A549 (cell line): ENCODE data around the gene MTF2. TPM values are rescaled to one million over a fixed set of nuclear protein-coding genes. Genes with fewer than 3 reads are reported as not detected.
"Not testable (repeated sequence)": the region's sequence is repeated elsewhere in the genome, so short reads cannot be mapped to it uniquely, and the experiment has no call there.

Experiments
- ATAC-seq, 2 experiments: fragments of 200-7000 bp in 1 of 2; fragments of >200 bp in 1 of 2; cut with Nextera tagmentation in 1 of 2; cut with Tn5 transposase in 1 of 2; 3 replicates each; pipeline versions ENCODE4 v1.8.0 to v1.9.1; 2018 to 2020; ENCODE audit warnings: mild to moderate bottlenecking in 1 of 2, moderate library complexity in 1 of 2
- CTCF ChIA-PET: fragments of 300-600 bp; sonication (Branson Sonifier 250); formaldehyde crosslinking; extraction: SDS; loops from one replicate; lab custom pipeline; 2021; ENCODE audit warnings: antibody characterized with exemption, inconsistent platforms; lab: Yijun Ruan, JAX
- POLR2A ChIA-PET: fragments of 350-600 bp; formaldehyde crosslinking; extraction: SDS; loops from one replicate; lab custom pipeline; 2021; ENCODE audit warnings: antibody characterized with exemption, inconsistent platforms; lab: Yijun Ruan, JAX
- DNase-seq, 2 experiments: peaks; one replicate each; pipeline versions ENCODE4 v3.0.0 to v3.0.0-alpha.2; 2011 to 2016; ENCODE audit warnings: low read depth in 1 of 2, low spot score in 1 of 2
- FAIRE-seq: peaks from 2 replicates; lab custom pipeline; 2011; peaks lifted over from hg19 to GRCh38; lab: Jason Lieb, UNC
- H3K27ac ChIP-seq, 2 experiments: fragments of >200 bp; sonication (Bioruptor Twin); formaldehyde crosslinking; 3 replicates each; pipeline ENCODE4 v1.5.1; 2016 to 2017
- H3K4me1 ChIP-seq: fragments of >200 bp; sonication (Bioruptor Twin); formaldehyde crosslinking; 3 replicates; pipeline ENCODE4 v1.6.1; 2016
- H3K4me2 ChIP-seq: fragments of >200 bp; sonication (Bioruptor Twin); formaldehyde crosslinking; 3 replicates; pipeline ENCODE4 v1.6.1; 2016
- H3K4me3 ChIP-seq: fragments of >200 bp; sonication (Bioruptor Twin); formaldehyde crosslinking; 3 replicates; pipeline ENCODE4 v1.5.1; 2016
- H3K9me3 ChIP-seq: fragments of >200 bp; sonication (Bioruptor Twin); formaldehyde crosslinking; 3 replicates; pipeline ENCODE4 v1.6.1; 2016
- BHLHE40 ChIP-seq: IDR thresholded peaks from 2 replicates; pipeline ENCODE4 v1.6.1; 2012; ENCODE audit warnings: low read depth, low read length, inconsistent platforms
- CHD2 ChIP-seq: fragments of 150-350 bp; IDR thresholded peaks from 2 replicates; pipeline ENCODE4 v1.6.1; 2014; ENCODE audit warnings: low read length; ENCODE audit not compliant: partially characterized antibody
- E2F6 ChIP-seq: IDR thresholded peaks from 2 replicates; pipeline ENCODE4 v1.6.1; 2012; ENCODE audit warnings: low read depth, borderline replicate concordance
- EP300 ChIP-seq, 2 experiments: fragments of >200 bp; sonication (Bioruptor Twin); formaldehyde crosslinking; IDR thresholded peaks; 2 replicates in 1 of 2; 3 replicates in 1 of 2; pipeline ENCODE4 v1.6.1; 2016 to 2017
- FOXS1 ChIP-seq: fragments of 250-450 bp; sonication (Bioruptor Pico); IDR thresholded peaks from 2 replicates; pipeline ENCODE4 v1.5.0; 2020; ENCODE audit warnings: mild to moderate bottlenecking, moderate library complexity
- HES2 ChIP-seq: fragments of >200 bp; sonication (Bioruptor Twin); formaldehyde crosslinking; IDR thresholded peaks from 2 replicates; pipeline ENCODE4 v1.6.1; 2016
- HEYL ChIP-seq: fragments of 250-450 bp; sonication (Bioruptor Pico); IDR thresholded peaks from 2 replicates; pipeline ENCODE4 v1.8.0; 2021; ENCODE audit warnings: mild to moderate bottlenecking, moderate library complexity
- HOXB13 ChIP-seq: fragments of 250-450 bp; sonication (Bioruptor Pico); IDR thresholded peaks from 2 replicates; pipeline ENCODE4 v1.5.0; 2020; ENCODE audit warnings: low read depth, mild to moderate bottlenecking, moderate library complexity
- HOXB5 ChIP-seq: fragments of 250-450 bp; sonication (Bioruptor Pico); IDR thresholded peaks from 2 replicates; pipeline ENCODE4 v1.5.0; 2020; ENCODE audit warnings: mild to moderate bottlenecking, moderate library complexity
- JUN ChIP-seq, 2 experiments: fragments of >200 bp; sonication (Bioruptor Twin); formaldehyde crosslinking; IDR thresholded peaks; 2 replicates in 1 of 2; 3 replicates in 1 of 2; pipeline ENCODE4 v1.6.1; 2016 to 2017
- KDM5A ChIP-seq: fragments of 200-600 bp; sonication (generic); IDR thresholded peaks from 2 replicates; pipeline ENCODE4 v1.6.1; 2016; ENCODE audit warnings: antibody characterized with exemption, mild to moderate bottlenecking
- MAFK ChIP-seq: fragments of 450-650 bp; IDR thresholded peaks from 2 replicates; pipeline ENCODE4 v1.6.1; 2014; ENCODE audit not compliant: partially characterized antibody
- NFE2L2 ChIP-seq: fragments of 150-350 bp; conservative IDR thresholded peaks from 2 replicates; pipeline ENCODE4 v1.6.1; 2014; ENCODE audit warnings: low read length
- NPAS2 ChIP-seq: fragments of 250-450 bp; sonication (Bioruptor Pico); IDR thresholded peaks from 2 replicates; pipeline ENCODE4 v1.8.0; 2022; ENCODE audit warnings: mild to moderate bottlenecking, moderate library complexity, borderline replicate concordance
- NR3C1 ChIP-seq: fragments of >200 bp; sonication (Bioruptor Twin); formaldehyde crosslinking; IDR thresholded peaks from 3 replicates; pipeline ENCODE4 v1.6.1; 2017
- PBX3 ChIP-seq: IDR thresholded peaks from 2 replicates; pipeline ENCODE4 v1.6.1; 2012
- POLR2AphosphoS2 ChIP-seq: conservative IDR thresholded peaks from 2 replicates; pipeline ENCODE4 v1.6.1; 2012; ENCODE audit warnings: low read length, improper control_type of control experiment, inconsistent platforms
- RAD21 ChIP-seq, 2 experiments: fragments of >200 bp in 1 of 2; sonication (Bioruptor Twin) in 1 of 2; formaldehyde crosslinking in 1 of 2; IDR thresholded peaks in 1 of 2; conservative IDR thresholded peaks in 1 of 2; 2 replicates in 1 of 2; 3 replicates in 1 of 2; pipeline ENCODE4 v1.6.1; 2012 to 2018; ENCODE audit warnings: inconsistent platforms in 1 of 2
- RARB ChIP-seq: fragments of 250-450 bp; sonication (Bioruptor Pico); IDR thresholded peaks from 2 replicates; pipeline ENCODE4 v1.8.0; 2021; ENCODE audit warnings: mild to moderate bottlenecking, moderate library complexity
- RCOR1 ChIP-seq: fragments of 150-350 bp; IDR thresholded peaks from 2 replicates; pipeline ENCODE4 v1.6.1; 2014; ENCODE audit warnings: antibody characterized with exemption, low read length, low read depth
- RNF2 ChIP-seq: fragments of 200-600 bp; sonication (generic); IDR thresholded peaks from 2 replicates; pipeline ENCODE4 v1.6.1; 2016; ENCODE audit warnings: low read depth, mild to moderate bottlenecking, antibody characterized with exemption, moderate library complexity, borderline replicate concordance
- SMC3 ChIP-seq: fragments of >200 bp; sonication (Bioruptor Twin); formaldehyde crosslinking; IDR thresholded peaks from 3 replicates; pipeline ENCODE4 v1.6.1; 2018; ENCODE audit warnings: inconsistent platforms
- SREBF2 ChIP-seq: fragments of 450-650 bp; IDR thresholded peaks from 2 replicates; pipeline ENCODE4 v1.6.1; 2014; ENCODE audit warnings: mild to moderate bottlenecking, moderate library complexity
- TFCP2L1 ChIP-seq: fragments of 250-450 bp; sonication (Bioruptor Pico); IDR thresholded peaks from 2 replicates; pipeline ENCODE4 v1.5.0; 2021; ENCODE audit warnings: mild to moderate bottlenecking
- ZFP36 ChIP-seq: fragments of 450-650 bp; IDR thresholded peaks from 2 replicates; pipeline ENCODE4 v1.6.1; 2014; ENCODE audit warnings: borderline replicate concordance; ENCODE audit not compliant: partially characterized antibody
- ZSCAN20 ChIP-seq: fragments of 250-450 bp; sonication (Bioruptor Pico); IDR thresholded peaks from 2 replicates; pipeline ENCODE4 v1.8.0; 2022; ENCODE audit warnings: mild to moderate bottlenecking, moderate library complexity
- WGBS: methylation state at CpG from one replicate; pipeline ENCODE4 v1.1.6; 2017; ENCODE audit errors: missing lambda C conversion rate; 5-methylcytosine and 5-hydroxymethylcytosine counted together
- polyA plus RNA-seq, 4 experiments: library from polyadenylated mRNA; depleted of rRNA in 3 of 4; stranded (reverse); fragments of >200 nt; fragmentation: RNase III in 1 of 4; extraction: RNeasy Plus Mini Kit Qiagen cat#74134 plus additional on column Dnase treatment in 1 of 4; gene quantifications; 2 replicates in 3 of 4; 3 replicates in 1 of 4; pipeline ENCODE4 v1.2.3, GENCODE V29; 2011 to 2017
- TF ChIP-seq, protein P1 (sequence below): fragments of 150-350 bp; IDR thresholded peaks from 2 replicates; pipeline ENCODE4 v1.6.1; 2014; ENCODE audit warnings: low read depth, mild to moderate bottlenecking, low read length
- TF ChIP-seq, protein P2 (sequence below): fragments of >200 bp; sonication (Bioruptor Twin); formaldehyde crosslinking; IDR thresholded peaks from 3 replicates; pipeline ENCODE4 v1.6.1; 2016
- TF ChIP-seq, protein P3 (sequence below): fragments of 250-450 bp; sonication (Bioruptor Pico); IDR thresholded peaks from 2 replicates; pipeline ENCODE4 v1.5.0; 2020; ENCODE audit warnings: low read depth, mild to moderate bottlenecking, moderate library complexity

The MTF2 gene
- polyA plus RNA-seq, 2 of the 4 experiments (the other 2 are of a cell fraction) = 14.3 to 31.2 TPM

- ATAC-seq (no peak), DNase-seq (no peak), FAIRE-seq (no peak)
- 50% methylated on average over 3 of the region's 3 CpGs for WGBS
- Histone ChIP-seq H3K4me1 (no peaks in the 10 kb centered on the region), H3K27ac (no peak overlapping the region), H3K4me2 (no peak overlapping the region), H3K4me3 (no peak overlapping the region), H3K9me3 (no peaks in the 10 kb centered on the region)
- ChIA-PET POLR2A (no interaction called here), CTCF (interaction anchor here (1.0 kb wide), 1 partner anchor 134 kb away, joined by 3 read pairs; no protein-coding TSS in a partner anchor)
- TF ChIP-seq HOXB13 (no peak), HEYL (CRISPR knock-in tag) (no peak), PBX3 (no peak), RCOR1 (no peak), JUN (IDR thresholded peaks at IDR 0.05) (no peak), TFCP2L1 (no peak), SREBF2 (no peak), BHLHE40 (no peak), E2F6 (no peak), RNF2 (no peak), ZFP36 (no peak), RARB (CRISPR knock-in tag) (no peak), NFE2L2 (no peak), RAD21 (conservative IDR thresholded peaks at IDR 0.05 in 1 of 2, IDR thresholded peaks at IDR 0.05 in 1 of 2) (no peak), NR3C1 (no peak)
- TF ChIP-seq, protein P1, sequence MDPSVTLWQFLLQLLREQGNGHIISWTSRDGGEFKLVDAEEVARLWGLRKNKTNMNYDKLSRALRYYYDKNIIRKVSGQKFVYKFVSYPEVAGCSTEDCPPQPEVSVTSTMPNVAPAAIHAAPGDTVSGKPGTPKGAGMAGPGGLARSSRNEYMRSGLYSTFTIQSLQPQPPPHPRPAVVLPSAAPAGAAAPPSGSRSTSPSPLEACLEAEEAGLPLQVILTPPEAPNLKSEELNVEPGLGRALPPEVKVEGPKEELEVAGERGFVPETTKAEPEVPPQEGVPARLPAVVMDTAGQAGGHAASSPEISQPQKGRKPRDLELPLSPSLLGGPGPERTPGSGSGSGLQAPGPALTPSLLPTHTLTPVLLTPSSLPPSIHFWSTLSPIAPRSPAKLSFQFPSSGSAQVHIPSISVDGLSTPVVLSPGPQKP = no peak
- TF ChIP-seq, protein P2, sequence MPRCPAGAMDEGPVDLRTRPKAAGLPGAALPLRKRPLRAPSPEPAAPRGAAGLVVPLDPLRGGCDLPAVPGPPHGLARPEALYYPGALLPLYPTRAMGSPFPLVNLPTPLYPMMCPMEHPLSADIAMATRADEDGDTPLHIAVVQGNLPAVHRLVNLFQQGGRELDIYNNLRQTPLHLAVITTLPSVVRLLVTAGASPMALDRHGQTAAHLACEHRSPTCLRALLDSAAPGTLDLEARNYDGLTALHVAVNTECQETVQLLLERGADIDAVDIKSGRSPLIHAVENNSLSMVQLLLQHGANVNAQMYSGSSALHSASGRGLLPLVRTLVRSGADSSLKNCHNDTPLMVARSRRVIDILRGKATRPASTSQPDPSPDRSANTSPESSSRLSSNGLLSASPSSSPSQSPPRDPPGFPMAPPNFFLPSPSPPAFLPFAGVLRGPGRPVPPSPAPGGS = no peak
- TF ChIP-seq, all 56 proteins: peak for 0
These were observed 76.3 kb downstream of the MTF2 start for GRCh38 chr1:93155335-93155734.

GRCh38 chr1:93159337-93159736, 80.3 kb downstream of the MTF2 start:
- no peak overlapping the region for H3K4me3 ChIP-seq
- CTCF ChIA-PET = no interaction called here

DNA sequence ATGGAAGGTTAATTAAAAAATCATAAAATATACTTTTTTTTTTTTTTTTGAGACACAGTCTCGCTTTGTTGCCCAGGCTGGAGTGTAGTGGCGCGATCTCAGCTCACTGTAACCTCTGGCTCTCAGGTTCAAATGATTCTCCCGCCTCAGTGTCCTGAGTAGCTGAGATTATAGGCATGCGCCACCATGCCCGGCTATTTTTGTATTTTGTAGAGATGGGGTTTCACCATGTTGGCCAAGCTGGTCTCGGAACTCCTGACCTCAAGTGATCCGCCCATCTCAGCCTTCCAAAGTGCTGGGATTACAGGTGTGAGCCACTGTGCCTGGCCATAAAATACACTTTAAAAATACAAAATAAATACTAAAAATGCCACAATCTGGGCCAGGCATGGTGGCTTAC, 84.2 kb downstream of the MTF2 start:
- H3K4me2 ChIP-seq, ATAC-seq, H3K27ac ChIP-seq, H3K4me3 ChIP-seq, FAIRE-seq, H3K4me1 ChIP-seq, POLR2A ChIA-PET, H3K9me3 ChIP-seq, DNase-seq: not testable (repeated sequence)
- CTCF ChIA-PET = interaction anchor here (0.5 kb wide), 1 partner anchor 168 kb away, joined by 3 read pairs; no protein-coding TSS in a partner anchor
- WGBS = 93% methylated on average over 8 of the region's 8 CpGs

More at GRCh38 chr1:93159337-93159736, 80.3 kb downstream of the MTF2 start:
- 85% methylated on average over 2 of the region's 2 CpGs for WGBS
- Histone ChIP-seq H3K4me1 (no peaks in the 10 kb centered on the region), H3K9me3 (no peaks in the 10 kb centered on the region), H3K4me2 (no peak overlapping the region), H3K27ac (no peak overlapping the region)
- POLR2A ChIA-PET = no interaction called here
- ATAC-seq (no peak), FAIRE-seq (no peak), DNase-seq (no peak)
- TF ChIP-seq HES2 = no peak
- no peak for TF ChIP-seq HOXB13
- no peak for TF ChIP-seq POLR2AphosphoS2
- TF ChIP-seq FOXS1 (CRISPR knock-in tag) = no peak
- TF ChIP-seq KDM5A = no peak
- TF ChIP-seq ZSCAN20 (CRISPR knock-in tag) = no peak
- no peak for TF ChIP-seq ZFP36
- no peak for TF ChIP-seq HEYL (CRISPR knock-in tag)
- TF ChIP-seq EP300 (IDR thresholded peaks at IDR 0.05) = no peak
- TF ChIP-seq NPAS2 (CRISPR knock-in tag) = no peak
- no peak for TF ChIP-seq CHD2
- TF ChIP-seq, protein P3, sequence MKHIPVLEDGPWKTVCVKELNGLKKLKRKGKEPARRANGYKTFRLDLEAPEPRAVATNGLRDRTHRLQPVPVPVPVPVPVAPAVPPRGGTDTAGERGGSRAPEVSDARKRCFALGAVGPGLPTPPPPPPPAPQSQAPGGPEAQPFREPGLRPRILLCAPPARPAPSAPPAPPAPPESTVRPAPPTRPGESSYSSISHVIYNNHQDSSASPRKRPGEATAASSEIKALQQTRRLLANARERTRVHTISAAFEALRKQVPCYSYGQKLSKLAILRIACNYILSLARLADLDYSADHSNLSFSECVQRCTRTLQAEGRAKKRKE (CRISPR knock-in tag) = no peak
- TF ChIP-seq MAFK = no peak
- TF ChIP-seq, protein P1 = no peak
- TF ChIP-seq HOXB5 (CRISPR knock-in tag) = no peak
- TF ChIP-seq SMC3 = no peak
